Measurements from ENCODE around the gene CCT2. TPM values are rescaled to one million over a fixed set of nuclear protein-coding genes. Genes with fewer than 3 reads are reported as not detected.

Gene CCT2
- total and polyA plus RNA-seq, 10 donors = 80.5 to 120 (median 92.6) TPM

DNA sequence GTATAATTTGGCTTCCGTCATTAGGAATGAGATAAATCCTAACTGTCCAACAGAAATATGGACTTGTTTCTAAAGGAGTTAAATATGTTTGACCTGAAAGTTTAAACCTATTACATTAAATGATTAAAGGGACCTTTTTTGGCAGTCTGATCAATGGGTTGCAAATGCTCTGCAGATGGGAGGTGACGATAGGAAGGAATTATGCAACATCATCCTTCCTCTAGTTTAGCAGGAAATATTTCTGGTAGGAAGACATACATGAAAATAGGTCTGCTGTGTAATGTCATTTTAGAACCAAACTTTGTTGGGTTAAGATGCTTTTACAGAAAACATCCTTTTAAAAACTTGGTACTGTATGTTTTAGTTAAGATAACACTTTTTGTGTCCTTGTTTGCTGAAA is 22.9 kb downstream of the CCT2 start:
- H3K4me1 ChIP-seq = peaks cover 0 to 9% (median 4%) of the 10 kb centered on the region in 6 donors

DNA sequence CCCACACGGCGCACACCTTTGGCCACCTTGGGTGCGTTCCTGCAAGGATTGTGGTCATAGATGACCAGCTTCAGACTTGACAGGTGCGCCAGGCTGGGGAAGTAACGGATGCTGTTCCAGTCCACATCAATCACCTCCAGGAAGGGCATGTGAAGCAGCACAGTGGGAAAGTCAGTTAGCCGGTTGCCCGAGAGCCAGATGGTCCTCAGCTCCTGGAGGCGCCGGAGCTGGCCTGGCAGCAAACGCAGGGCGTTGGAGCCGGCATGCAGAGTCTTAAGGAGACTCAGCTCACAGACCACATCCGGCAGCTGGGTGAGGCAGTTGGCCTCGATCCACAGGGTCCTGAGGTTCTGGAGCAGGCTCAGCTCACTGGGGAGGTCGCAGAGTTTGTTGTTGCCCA is 24.9 kb downstream of the CCT2 start:
- no peak for DNase-seq
- H3K9me3 ChIP-seq = no peaks in the 10 kb centered on the region
- H3K27me3 ChIP-seq (replicated peaks in 1 of 7) = no peaks in the 10 kb centered on the region
- peaks cover 0 to 9% (median 4%) of the 10 kb centered on the region in 6 donors for H3K4me1 ChIP-seq
- H3K4me3 ChIP-seq = no peak overlapping the region
- H3K27ac ChIP-seq = no peak overlapping the region
- intact Hi-C loops (cut with DNase I; ENCODE audit: low total_unique reads) = no loop called here
- no peaks in the 10 kb centered on the region for H3K36me3 ChIP-seq
- TF ChIP-seq POLR2AphosphoS5 (IDR thresholded peaks at IDR 0.05) (no peak), POLR2A (IDR thresholded peaks at IDR 0.05) (no peak)
- TF ChIP-seq, protein P1, sequence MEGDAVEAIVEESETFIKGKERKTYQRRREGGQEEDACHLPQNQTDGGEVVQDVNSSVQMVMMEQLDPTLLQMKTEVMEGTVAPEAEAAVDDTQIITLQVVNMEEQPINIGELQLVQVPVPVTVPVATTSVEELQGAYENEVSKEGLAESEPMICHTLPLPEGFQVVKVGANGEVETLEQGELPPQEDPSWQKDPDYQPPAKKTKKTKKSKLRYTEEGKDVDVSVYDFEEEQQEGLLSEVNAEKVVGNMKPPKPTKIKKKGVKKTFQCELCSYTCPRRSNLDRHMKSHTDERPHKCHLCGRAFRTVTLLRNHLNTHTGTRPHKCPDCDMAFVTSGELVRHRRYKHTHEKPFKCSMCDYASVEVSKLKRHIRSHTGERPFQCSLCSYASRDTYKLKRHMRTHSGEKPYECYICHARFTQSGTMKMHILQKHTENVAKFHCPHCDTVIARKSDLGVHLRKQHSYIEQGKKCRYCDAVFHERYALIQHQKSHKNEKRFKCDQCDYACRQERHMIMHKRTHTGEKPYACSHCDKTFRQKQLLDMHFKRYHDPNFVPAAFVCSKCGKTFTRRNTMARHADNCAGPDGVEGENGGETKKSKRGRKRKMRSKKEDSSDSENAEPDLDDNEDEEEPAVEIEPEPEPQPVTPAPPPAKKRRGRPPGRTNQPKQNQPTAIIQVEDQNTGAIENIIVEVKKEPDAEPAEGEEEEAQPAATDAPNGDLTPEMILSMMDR (IDR thresholded peaks at IDR 0.05 in 8 of 11, conservative IDR thresholded peaks at IDR 0.05 in 3 of 11) = no peak
- WGBS, 5 donors = 89 to 94% (median 94%) methylated on average over 5 to 15 of the region's 15 CpGs

More for the DNA sequence above, 22.9 kb downstream of the CCT2 start:
- WGBS, 5 donors = 46 to 60% (median 47%) methylated on average over 2 of the region's 2 CpGs
- DNase-seq = no peak
- H3K27me3 ChIP-seq (replicated peaks in 1 of 7) = no peaks in the 10 kb centered on the region
- peaks cover 0 to 6% (median 5%) of the 10 kb centered on the region in 6 donors for H3K36me3 ChIP-seq
- TF ChIP-seq POLR2AphosphoS5 (IDR thresholded peaks at IDR 0.05) (no peak), POLR2A (IDR thresholded peaks at IDR 0.05) (no peak)
- TF ChIP-seq, protein P1 (IDR thresholded peaks at IDR 0.05 in 8 of 11, conservative IDR thresholded peaks at IDR 0.05 in 3 of 11) = no peak
- H3K27ac ChIP-seq = no peak overlapping the region
- intact Hi-C loops (cut with DNase I; ENCODE audit: low total_unique reads) = no loop called here
- H3K9me3 ChIP-seq = peaks cover 0 to 5% (median 0%) of the 10 kb centered on the region in 8 donors
- H3K4me3 ChIP-seq = no peak overlapping the region

DNA sequence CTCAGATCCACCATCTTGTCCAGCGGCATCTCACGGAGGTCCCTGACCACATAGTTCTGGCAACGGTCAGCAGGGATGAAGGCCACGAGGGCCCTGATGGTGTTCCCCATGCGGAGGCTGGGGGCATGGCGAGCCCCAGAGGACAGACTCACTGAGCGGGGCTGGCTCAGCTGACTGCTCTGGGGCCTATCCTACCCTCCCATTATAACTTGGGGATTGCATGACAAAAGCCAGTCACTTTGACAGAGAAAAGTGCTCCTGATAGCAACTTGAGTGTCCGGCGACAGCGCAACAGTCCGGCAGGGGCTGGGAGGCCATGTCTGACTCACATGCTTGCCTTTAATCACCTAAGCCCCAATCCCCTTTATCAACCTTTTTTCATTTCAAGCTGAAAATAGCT is 25.5 kb downstream of the CCT2 start, which contains the start of gene LRRC10:
LRRC10 (minus strand) TSS at position 179 of the 400 bp plus-strand sequence; CDS start at position 110, 69 bp downstream.
- no peak within 1 kb of the TSS for H3K27ac ChIP-seq
- DNase-seq = no peak
- H3K36me3 ChIP-seq = no peaks in the 10 kb centered on the region
- no peak within 1 kb of the TSS for H3K4me3 ChIP-seq
- intact Hi-C loops (cut with DNase I; ENCODE audit: low total_unique reads) = no loop called here
- no peaks in the 10 kb centered on the region for H3K9me3 ChIP-seq
- H3K4me1 ChIP-seq = peaks cover 0 to 9% (median 4%) of the 10 kb centered on the region in 6 donors
- WGBS, 5 donors = 94 to 95% (median 94%) methylated on average over 4 to 11 of the region's 11 CpGs
- no peak for TF ChIP-seq POLR2AphosphoS5 (IDR thresholded peaks at IDR 0.05)
- TF ChIP-seq POLR2A (IDR thresholded peaks at IDR 0.05) = no peak
- TF ChIP-seq, protein P1 (IDR thresholded peaks at IDR 0.05 in 8 of 11, conservative IDR thresholded peaks at IDR 0.05 in 3 of 11) = no peak
- H3K27me3 ChIP-seq (replicated peaks in 1 of 7) = no peaks in the 10 kb centered on the region

DNA sequence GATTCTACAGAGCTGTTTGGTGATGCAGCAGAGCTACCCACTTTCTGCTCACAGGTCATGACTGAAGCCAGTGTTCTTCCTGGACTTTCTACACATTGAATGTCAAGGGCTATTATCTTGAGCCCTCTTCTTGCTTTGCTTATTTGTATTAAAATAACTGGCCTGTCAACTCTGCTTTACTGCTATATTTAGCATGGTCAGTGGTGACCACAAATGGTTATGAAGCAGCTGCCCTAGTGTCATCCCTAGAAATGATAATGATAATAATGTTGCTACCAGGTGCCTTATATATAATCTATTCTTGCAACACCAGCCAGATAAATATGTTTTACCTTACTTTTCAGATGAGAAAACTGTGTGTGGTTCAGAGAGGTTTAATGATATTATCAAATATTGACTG is 28.1 kb downstream of the CCT2 start:
- TF ChIP-seq POLR2A (IDR thresholded peaks at IDR 0.05) (no peak), POLR2AphosphoS5 (IDR thresholded peaks at IDR 0.05) (no peak)
- TF ChIP-seq, protein P1 (IDR thresholded peaks at IDR 0.05 in 8 of 11, conservative IDR thresholded peaks at IDR 0.05 in 3 of 11) = no peak
- Histone ChIP-seq H3K4me1 (peaks cover 0 to 2% (median 0%) of the 10 kb centered on the region in 6 donors), H3K27me3 (replicated peaks in 1 of 7) (no peaks in the 10 kb centered on the region), H3K9me3 (no peaks in the 10 kb centered on the region), H3K4me3 (no peak overlapping the region), H3K36me3 (no peaks in the 10 kb centered on the region), H3K27ac (no peak overlapping the region)
- intact Hi-C loops (cut with DNase I; ENCODE audit: low total_unique reads) = no loop called here
- DNase-seq = no peak

Measured in spleen (tissue), 11 donors.